Naive thymus-derived CD4-positive, alpha-beta T cell (primary cell): ENCODE results near the gene SEC24C. TPM values are rescaled to one million over a fixed set of nuclear protein-coding genes. Genes with fewer than 3 reads are reported as not detected.

Source experiments
- ATAC-seq: fragments of 150-1000 bp; cut with Tn5 transposase; 2 replicates; pipeline ENCODE4 v1.10.0; 2021; ENCODE audit warnings: mild to moderate bottlenecking, moderate library complexity
- CTCF ChIA-PET: fragments of 350-600 bp; sonication (Branson Sonifier 250); formaldehyde crosslinking; loops from one replicate; lab custom pipeline; 2021; ENCODE audit warnings: antibody characterized with exemption; lab: Charles Lee
- POLR2A ChIA-PET: fragments of 350-600 bp; sonication (Branson Sonifier 250); formaldehyde crosslinking; loops from one replicate; lab custom pipeline; 2021; ENCODE audit warnings: antibody characterized with exemption, inconsistent platforms; lab: Charles Lee
- DNase-seq, 9 donors: peaks; one replicate each; pipeline versions ENCODE4 v3.0.0 to v3.0.0-alpha.2; 2020 to 2022; ENCODE audit warnings: mixed read lengths in 1 of 9
- H3K27ac ChIP-seq: one replicate; pipeline ENCODE4 v1.7.0; 2013; ENCODE audit warnings: mild to moderate bottlenecking, low read depth, low read length, moderate library complexity
- H3K27me3 ChIP-seq, 2 donors: one replicate each; pipeline ENCODE4 v1.7.0; 2013; ENCODE audit warnings: low read length in 2 of 2, mild to moderate bottlenecking in 2 of 2, moderate library complexity in 2 of 2; ENCODE audit not compliant: control insufficient read depth in 2 of 2, insufficient read depth in 2 of 2
- H3K36me3 ChIP-seq, 3 experiments: 1 replicate in 2 of 3; 2 replicates in 1 of 3; pipeline ENCODE4 v1.7.0; 2013; ENCODE audit warnings: low read length in 3 of 3, mild to moderate bottlenecking in 3 of 3, moderate library complexity in 1 of 3; ENCODE audit not compliant: insufficient read depth in 3 of 3, control insufficient read depth in 2 of 3
- H3K4me1 ChIP-seq, 2 donors: one replicate each; pipeline ENCODE4 v1.7.0; 2013; ENCODE audit warnings: low read length in 2 of 2, mild to moderate bottlenecking in 2 of 2, moderate library complexity in 1 of 2; ENCODE audit not compliant: control insufficient read depth in 2 of 2, insufficient read depth in 2 of 2
- H3K4me3 ChIP-seq: 2 replicates; pipeline ENCODE4 v1.7.0; 2013; ENCODE audit warnings: mild to moderate bottlenecking, low read length
- H3K9me3 ChIP-seq, 3 experiments: 1 replicate in 2 of 3; 2 replicates in 1 of 3; pipeline ENCODE4 v1.7.0; 2013; ENCODE audit warnings: low read length in 3 of 3; ENCODE audit not compliant: control insufficient read depth in 2 of 3
- H3K27ac Mint-ChIP-seq, 9 donors: one replicate each; pipeline ENCODE4 v1.8.0; 2020 to 2022; ENCODE audit warnings: mixed read lengths in 9 of 9, mild to moderate bottlenecking in 8 of 9, moderate library complexity in 5 of 9, inconsistent platforms in 2 of 9
- H3K27me3 Mint-ChIP-seq, 5 donors: one replicate each; pipeline ENCODE4 v1.8.0; 2021 to 2022; ENCODE audit warnings: mixed read lengths in 5 of 5, mild to moderate bottlenecking in 1 of 5
- H3K36me3 Mint-ChIP-seq, 5 donors: one replicate each; pipeline ENCODE4 v1.8.0; 2020 to 2022; ENCODE audit warnings: mixed read lengths in 5 of 5, mild to moderate bottlenecking in 3 of 5, inconsistent platforms in 1 of 5
- H3K4me1 Mint-ChIP-seq, 7 donors: one replicate each; pipeline ENCODE4 v1.8.0; 2020 to 2022; ENCODE audit warnings: mixed read lengths in 7 of 7, mild to moderate bottlenecking in 3 of 7, inconsistent platforms in 1 of 7
- H3K4me3 Mint-ChIP-seq, 10 donors: one replicate each; pipeline ENCODE4 v1.8.0; 2020 to 2022; ENCODE audit warnings: mild to moderate bottlenecking in 10 of 10, mixed read lengths in 10 of 10, moderate library complexity in 6 of 10, inconsistent platforms in 2 of 10
- H3K9me3 Mint-ChIP-seq, 11 donors: one replicate each; pipeline ENCODE4 v1.8.0; 2020 to 2022; ENCODE audit warnings: mixed read lengths in 11 of 11, mild to moderate bottlenecking in 4 of 11, inconsistent platforms in 1 of 11, moderate library complexity in 1 of 11
- intact Hi-C, 2 donors: fragments of 100-400 bp; cut with micrococcal nuclease; formaldehyde crosslinking; loops; one replicate each; pipeline ENCODE4 v1.15.1; 2023
- polyA plus RNA-seq, 2 donors: library from polyadenylated mRNA; unstranded; fragments of 300-500 nt; fragmentation: Illumina TruSeq; gene quantifications; one replicate each; pipeline ENCODE4 v1.2.3, GENCODE V29; 2021
- total RNA-seq, 6 experiments: library from RNA in 5 of 6; stranded (reverse) in 5 of 6; gene quantifications; 1 replicate in 5 of 6; 2 replicates in 1 of 6; pipeline ENCODE4 v1.2.3 and lab custom pipeline; 2021 to 2026

SEC24C gene
- total and polyA plus RNA-seq, 7 experiments from 2014 or later: 23.3 to 122 (median 82.2) TPM

GRCh38 chr10:73762915-73763314, 18.7 kb downstream of the SEC24C start:
- Histone ChIP-seq H3K4me3 (no peak overlapping the region), H3K27me3 (no peaks in the 10 kb centered on the region), H3K27ac (no peak overlapping the region), H3K36me3 (peaks cover 31 to 79% (median 60%) of the 10 kb centered on the region in 3 experiments), H3K4me1 (peaks cover 10 to 54% of the 10 kb centered on the region in 2 donors), H3K9me3 (no peaks in the 10 kb centered on the region)
- H3K27me3 Mint-ChIP-seq: no peaks in the 10 kb centered on the region
- intact Hi-C loops: no loop called here
- CTCF ChIA-PET: interaction anchor here (0.6 to 1.5 kb wide), 3 partner anchors 9 to 117 kb away, joined by 4 to 6 read pairs (median 5); no protein-coding TSS in a partner anchor
- POLR2A ChIA-PET: interaction anchor here (1.3 to 3.5 kb wide), 2 partner anchors 9 kb away, joined by 4 to 10 read pairs; a partner anchor contains a TSS
- peaks cover 12 to 49% (median 30%) of the 10 kb centered on the region in 7 donors for H3K4me1 Mint-ChIP-seq
- H3K9me3 Mint-ChIP-seq: no peaks in the 10 kb centered on the region
- peak overlapping the region in 7 of 9 donors; percentile 2 to 71 (median 33) for H3K27ac Mint-ChIP-seq
- no peak overlapping the region for H3K4me3 Mint-ChIP-seq
- peaks cover 17 to 59% (median 41%) of the 10 kb centered on the region in 5 donors for H3K36me3 Mint-ChIP-seq
- ATAC-seq (no peak), DNase-seq (no peak)

GRCh38 chr10:73763343-73763742, 19.2 kb downstream of the SEC24C start:
- H3K4me1 Mint-ChIP-seq: peaks cover 8 to 49% (median 27%) of the 10 kb centered on the region in 7 donors
- intact Hi-C loops: no loop called here
- no peaks in the 10 kb centered on the region for H3K9me3 Mint-ChIP-seq
- H3K4me3 Mint-ChIP-seq: no peak overlapping the region
- H3K9me3 ChIP-seq: no peaks in the 10 kb centered on the region
- peaks cover 17 to 59% (median 41%) of the 10 kb centered on the region in 5 donors for H3K36me3 Mint-ChIP-seq
- peaks cover 10 to 50% of the 10 kb centered on the region in 2 donors for H3K4me1 ChIP-seq
- no peak overlapping the region for H3K27ac ChIP-seq
- ChIA-PET POLR2A (interaction anchor here (1.0 to 3.5 kb wide), 2 partner anchors 9 to 19 kb away, joined by 3 to 10 read pairs; partner anchors contain the start of gene CHCHD1), CTCF (interaction anchor here (1.3 to 1.5 kb wide), 2 partner anchors 8 to 116 kb away, joined by 5 to 6 read pairs; no protein-coding TSS in a partner anchor)
- H3K27me3 Mint-ChIP-seq: no peaks in the 10 kb centered on the region
- ATAC-seq (peak; percentile 34), DNase-seq (peak in 1 of 9 donors; percentile 27)
- peak overlapping the region in 5 of 9 donors; percentile 2 to 62 (median 27) for H3K27ac Mint-ChIP-seq
- no peaks in the 10 kb centered on the region for H3K27me3 ChIP-seq
- H3K4me3 ChIP-seq: no peak overlapping the region
- H3K36me3 ChIP-seq: peaks cover 31 to 79% (median 60%) of the 10 kb centered on the region in 3 experiments

- Mint-ChIP-seq H3K4me1 (peaks cover 12 to 49% (median 27%) of the 10 kb centered on the region in 7 donors), H3K36me3 (peaks cover 17 to 64% (median 42%) of the 10 kb centered on the region in 5 donors), H3K27ac (peak overlapping the region in 3 of 9 donors; percentile 2 to 49 (median 44)), H3K9me3 (no peaks in the 10 kb centered on the region), H3K4me3 (no peak overlapping the region), H3K27me3 (no peaks in the 10 kb centered on the region)
- DNase-seq: no peak
- Histone ChIP-seq H3K36me3 (peaks cover 31 to 75% (median 69%) of the 10 kb centered on the region in 3 experiments), H3K9me3 (no peaks in the 10 kb centered on the region), H3K27ac (no peak overlapping the region), H3K4me1 (peaks cover 11 to 51% of the 10 kb centered on the region in 2 donors), H3K27me3 (no peaks in the 10 kb centered on the region), H3K4me3 (no peak overlapping the region)
- ChIA-PET CTCF (interaction anchor here (0.7 to 0.9 kb wide), 2 partner anchors 9 to 83 kb away, joined by 3 to 6 read pairs; no protein-coding TSS in a partner anchor), POLR2A (interaction anchor here (3.5 kb wide), 1 partner anchor 7 kb away, joined by 10 read pairs; a partner anchor contains a TSS)
- intact Hi-C loops: no loop called here
- no peak for ATAC-seq
Measured at GRCh38 chr10:73765066-73765465, 20.9 kb downstream of the SEC24C start.

- H3K36me3 Mint-ChIP-seq: peaks cover 17 to 64% (median 27%) of the 10 kb centered on the region in 5 donors
- H3K4me1 Mint-ChIP-seq: peaks cover 10 to 47% (median 35%) of the 10 kb centered on the region in 7 donors
- POLR2A ChIA-PET: interaction anchor here (0.6 to 9.3 kb wide), 12 partner anchors 10 to 1071 kb away, joined by 3 to 185 read pairs (median 3); partner anchors contain the start of genes CHCHD1, SEC24C and ZSWIM8
- DNase-seq: peak; percentile 42 to 76 (median 70)
- CTCF ChIA-PET: interaction anchor here (0.5 to 2.0 kb wide), 11 partner anchors 9 to 673 kb away, joined by 3 to 11 read pairs (median 4); partner anchors contain the start of gene ZSWIM8
- Histone ChIP-seq H3K27me3 (no peaks in the 10 kb centered on the region), H3K27ac (peak overlapping the region; percentile 25), H3K36me3 (peaks cover 7 to 54% (median 45%) of the 10 kb centered on the region in 3 experiments), H3K4me1 (peaks cover 13 to 18% of the 10 kb centered on the region in 2 donors), H3K9me3 (no peaks in the 10 kb centered on the region), H3K4me3 (no peak overlapping the region)
- H3K27me3 Mint-ChIP-seq: no peaks in the 10 kb centered on the region
- intact Hi-C loops: loop anchor here in 1 of 2 donors (1.0 to 2.0 kb wide), 2 partner anchors 16 to 39 kb away; partner anchors contain the start of gene ZSWIM8
- peak overlapping the region; percentile 33 to 90 (median 63) for H3K27ac Mint-ChIP-seq
- H3K4me3 Mint-ChIP-seq: peak overlapping the region in 9 of 10 donors; percentile 1 to 56 (median 24)
- ATAC-seq: peak; percentile 56
- peaks cover 0 to 1% (median 0%) of the 10 kb centered on the region in 11 donors for H3K9me3 Mint-ChIP-seq
Measured at GRCh38 chr10:73768881-73769280, 24.7 kb downstream of the SEC24C start.

GRCh38 chr10:73769396-73769795, 25.2 kb downstream of the SEC24C start:
- Histone ChIP-seq H3K4me3 (no peak overlapping the region), H3K4me1 (peaks cover 17 to 20% of the 10 kb centered on the region in 2 donors), H3K27me3 (no peaks in the 10 kb centered on the region), H3K27ac (no peak overlapping the region), H3K9me3 (no peaks in the 10 kb centered on the region), H3K36me3 (peaks cover 7 to 51% (median 44%) of the 10 kb centered on the region in 3 experiments)
- Mint-ChIP-seq H3K4me1 (peaks cover 15 to 52% (median 41%) of the 10 kb centered on the region in 7 donors), H3K4me3 (peak overlapping the region in 8 of 10 donors; percentile 3 to 56 (median 32)), H3K27me3 (no peaks in the 10 kb centered on the region), H3K36me3 (peaks cover 17 to 66% (median 26%) of the 10 kb centered on the region in 5 donors), H3K9me3 (peaks cover 0 to 1% (median 0%) of the 10 kb centered on the region in 11 donors), H3K27ac (peak overlapping the region; percentile 33 to 90 (median 75))
- ATAC-seq (no peak), DNase-seq (no peak)
- POLR2A ChIA-PET: interaction anchor here (0.7 to 9.3 kb wide), 9 partner anchors 9 to 111 kb away, joined by 3 to 185 read pairs (median 3); partner anchors contain the start of genes CHCHD1, SEC24C and ZSWIM8
- CTCF ChIA-PET: interaction anchor here (0.5 to 2.0 kb wide), 11 partner anchors 10 to 674 kb away, joined by 3 to 11 read pairs (median 3); partner anchors contain the start of genes CHCHD1 and ZSWIM8
- intact Hi-C loops: loop anchor here in 1 of 2 donors (1.0 to 2.0 kb wide), 2 partner anchors 15 to 39 kb away; partner anchors contain the start of gene ZSWIM8

- Mint-ChIP-seq H3K27me3 (no peaks in the 10 kb centered on the region), H3K27ac (peak overlapping the region; percentile 87 to 97 (median 93))
- POLR2A ChIA-PET: interaction anchor here (0.6 to 9.3 kb wide), 20 partner anchors 8 to 519 kb away, joined by 3 to 185 read pairs (median 6); partner anchors contain the start of genes ANXA7, CHCHD1, MRPS16 and PPP3CB
Measured at GRCh38 chr10:73771722-73772280, 27.6 kb downstream of the SEC24C start.

More at GRCh38 chr10:73771722-73772280, 27.6 kb downstream of the SEC24C start:
- peaks cover 30 to 67% (median 57%) of the 10 kb centered on the region in 7 donors for H3K4me1 Mint-ChIP-seq
- Histone ChIP-seq H3K9me3 (no peaks in the 10 kb centered on the region), H3K4me1 (peaks cover 27 to 30% of the 10 kb centered on the region in 2 donors), H3K27me3 (no peaks in the 10 kb centered on the region), H3K4me3 (peak overlapping the region; percentile 69), H3K27ac (peak overlapping the region; percentile 85), H3K36me3 (peaks cover 0 to 38% (median 27%) of the 10 kb centered on the region in 3 experiments)
- H3K36me3 Mint-ChIP-seq: peaks cover 4 to 61% (median 12%) of the 10 kb centered on the region in 5 donors
- CTCF ChIA-PET: interaction anchor here (0.6 to 2.3 kb wide), 9 partner anchors 9 to 108 kb away, joined by 3 to 14 read pairs (median 5); partner anchors contain the start of genes CHCHD1 and ZSWIM8
- ATAC-seq (peak; percentile 64), DNase-seq (peak in 8 of 9 donors; percentile 22 to 81 (median 68))
- peaks cover 0 to 1% (median 0%) of the 10 kb centered on the region in 11 donors for H3K9me3 Mint-ChIP-seq
- intact Hi-C loops: loop anchor here (1.0 to 10.0 kb wide), 12 partner anchors 10 to 1460 kb away; partner anchors contain the start of genes NDST2 (in 2 of the 2), SEC24C (in 2 of the 2), ZSWIM8 (in 2 of the 2) and ANXA7 (in 1 of the 2)
- peak overlapping the region; percentile 87 to 97 (median 95) for H3K4me3 Mint-ChIP-seq
